Mucosa of rectum (tissue), 2 donors: Measurements from ENCODE around the gene ERLIN1.

Experiments used
- H3K27ac ChIP-seq, 2 donors: one replicate each; pipeline ENCODE4 v1.7.0; 2013; ENCODE audit warnings: inconsistent platforms in 2 of 2, low read depth in 2 of 2, low read length in 2 of 2
- H3K27me3 ChIP-seq, 2 donors: one replicate each; pipeline ENCODE4 v1.7.0; 2013; ENCODE audit warnings: low read length in 2 of 2; ENCODE audit not compliant: control insufficient read depth in 2 of 2, insufficient read depth in 2 of 2
- H3K36me3 ChIP-seq, 2 donors: one replicate each; pipeline ENCODE4 v1.7.0; 2013; ENCODE audit warnings: low read length in 2 of 2; ENCODE audit not compliant: control insufficient read depth in 2 of 2, insufficient read depth in 2 of 2
- H3K4me1 ChIP-seq, 2 donors: one replicate each; pipeline ENCODE4 v1.7.0; 2013; ENCODE audit warnings: low read length in 2 of 2, mild to moderate bottlenecking in 1 of 2; ENCODE audit not compliant: control insufficient read depth in 2 of 2, insufficient read depth in 2 of 2
- H3K4me3 ChIP-seq, 2 donors: one replicate each; pipeline ENCODE4 v1.7.0; 2013; ENCODE audit warnings: low read length in 2 of 2
- H3K9ac ChIP-seq, 2 donors: one replicate each; pipeline ENCODE4 v1.7.0; 2013; ENCODE audit warnings: low read length in 2 of 2, low read depth in 1 of 2, mild to moderate bottlenecking in 1 of 2
- H3K9me3 ChIP-seq, 2 donors: one replicate each; pipeline ENCODE4 v1.7.0; 2013; ENCODE audit warnings: low read length in 2 of 2; ENCODE audit not compliant: control insufficient read depth in 2 of 2
- donor health status: healthy.
- donor health status: Normal muscosa, but diverticular disease.

Gene ERLIN1

DNA sequence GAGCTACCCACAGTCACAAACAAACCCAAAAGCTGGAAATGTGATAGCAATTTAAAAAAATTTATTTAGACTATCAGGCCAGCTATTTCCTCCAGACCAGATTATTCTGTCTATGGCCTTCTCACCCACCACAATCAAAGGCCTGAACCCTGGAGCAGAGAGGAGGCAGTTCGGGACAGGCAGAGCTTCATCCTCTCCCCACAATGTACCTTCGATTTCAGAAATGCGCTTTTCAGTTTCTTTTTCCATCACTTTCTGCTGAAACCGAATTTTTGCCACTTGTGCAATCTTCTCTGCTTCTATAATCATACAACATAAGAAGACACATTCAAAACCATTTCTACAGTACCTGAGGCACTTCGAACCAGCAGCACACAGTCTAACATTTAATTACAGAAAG is 29.9 kb downstream of the ERLIN1 start:
- no peaks in the 10 kb centered on the region for H3K9me3 ChIP-seq
- H3K4me3 ChIP-seq = no peak overlapping the region
- peaks cover 65% of the 10 kb centered on the region in 2 donors for H3K36me3 ChIP-seq
- no peaks in the 10 kb centered on the region for H3K27me3 ChIP-seq
- no peaks in the 10 kb centered on the region for H3K4me1 ChIP-seq
- no peak overlapping the region for H3K9ac ChIP-seq
- H3K27ac ChIP-seq = no peak overlapping the region

DNA sequence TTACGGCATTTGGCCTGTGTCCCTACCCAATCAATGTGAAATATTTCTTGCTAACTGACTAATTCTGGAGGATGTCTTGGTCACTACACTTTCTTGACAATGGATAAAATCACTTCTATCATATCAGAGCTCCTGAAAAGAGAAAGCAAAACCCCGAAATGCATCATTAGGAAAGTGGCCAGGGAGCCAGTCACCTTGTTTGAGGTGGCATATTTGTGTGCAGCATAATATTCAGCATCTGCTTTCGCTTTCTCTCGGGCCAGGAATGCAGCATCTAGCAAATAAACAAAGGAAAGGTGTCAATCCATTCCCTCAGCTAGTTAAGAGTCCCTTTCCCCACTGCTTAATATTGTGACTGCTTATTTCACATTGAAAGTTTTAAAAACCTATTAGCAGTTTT is 31.2 kb downstream of the ERLIN1 start:
- H3K27ac ChIP-seq = no peak overlapping the region
- H3K4me1 ChIP-seq = no peaks in the 10 kb centered on the region
- H3K4me3 ChIP-seq = no peak overlapping the region
- H3K27me3 ChIP-seq = no peaks in the 10 kb centered on the region
- peaks cover 69 to 72% of the 10 kb centered on the region in 2 donors for H3K36me3 ChIP-seq
- no peaks in the 10 kb centered on the region for H3K9me3 ChIP-seq
- H3K9ac ChIP-seq = no peak overlapping the region

DNA sequence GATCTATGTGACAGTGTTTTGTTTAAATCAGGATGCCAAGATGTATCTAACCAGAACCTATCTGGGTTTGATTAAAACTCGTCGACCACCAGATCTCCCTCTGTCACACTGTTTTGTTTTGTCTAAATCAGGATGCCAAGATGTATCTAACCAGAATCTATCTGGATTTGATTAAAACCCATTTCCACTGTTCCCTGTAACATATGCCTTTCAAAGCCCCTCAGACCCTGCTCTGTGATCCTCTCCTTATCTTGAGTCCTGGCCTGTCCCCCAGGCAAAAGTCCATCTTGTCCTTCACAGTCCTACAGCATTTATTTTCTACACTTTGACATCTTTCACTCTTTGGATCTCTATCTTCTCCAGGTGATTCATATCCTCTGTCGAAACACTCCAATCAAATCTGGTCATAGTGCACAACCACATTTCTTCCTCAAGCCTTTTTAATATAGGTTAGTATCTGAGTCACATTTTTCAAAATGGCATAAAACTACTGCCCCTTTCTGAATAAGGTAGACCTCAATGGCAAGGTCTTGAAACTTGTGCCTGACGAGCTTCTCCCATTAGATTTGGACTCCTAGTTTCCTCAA is 32.5 kb downstream of the ERLIN1 start:
- H3K4me3 ChIP-seq = no peak overlapping the region
- H3K27me3 ChIP-seq = no peaks in the 10 kb centered on the region
- H3K9ac ChIP-seq = no peak overlapping the region
- peaks cover 66 to 72% of the 10 kb centered on the region in 2 donors for H3K36me3 ChIP-seq
- H3K27ac ChIP-seq = no peak overlapping the region
- H3K4me1 ChIP-seq = no peaks in the 10 kb centered on the region
- no peaks in the 10 kb centered on the region for H3K9me3 ChIP-seq

DNA sequence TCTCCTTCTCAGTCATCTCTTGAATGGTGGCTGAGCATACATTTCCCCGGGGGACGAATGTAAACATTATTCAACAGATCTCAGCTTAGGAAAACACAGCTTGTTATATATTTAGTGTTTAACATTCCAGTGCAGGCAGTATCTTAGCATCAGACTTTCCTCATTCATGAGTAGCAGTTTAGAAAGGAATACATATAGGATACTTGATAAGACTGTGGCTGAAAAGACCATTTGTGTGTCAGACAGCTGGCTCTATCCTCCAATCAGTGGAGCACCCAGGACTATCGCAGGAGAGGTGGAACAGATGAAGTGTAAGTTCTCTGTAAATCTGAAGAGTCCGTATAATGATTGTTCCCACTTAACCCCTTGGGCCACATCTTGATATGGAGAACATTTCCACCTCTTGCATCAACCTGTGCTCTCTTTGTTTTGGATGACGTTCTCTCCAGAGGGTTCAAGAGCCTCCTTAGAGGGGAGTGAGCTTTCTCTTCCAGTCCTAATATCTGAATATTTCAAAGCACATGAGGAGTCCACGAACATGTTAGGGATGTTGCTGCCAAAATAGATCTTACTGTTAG is 34.0 kb downstream of the ERLIN1 start:
- Histone ChIP-seq H3K4me3 (no peak overlapping the region), H3K9ac (no peak overlapping the region), H3K9me3 (no peaks in the 10 kb centered on the region), H3K4me1 (no peaks in the 10 kb centered on the region), H3K36me3 (peaks cover 54 to 61% of the 10 kb centered on the region in 2 donors), H3K27ac (no peak overlapping the region), H3K27me3 (no peaks in the 10 kb centered on the region)

DNA sequence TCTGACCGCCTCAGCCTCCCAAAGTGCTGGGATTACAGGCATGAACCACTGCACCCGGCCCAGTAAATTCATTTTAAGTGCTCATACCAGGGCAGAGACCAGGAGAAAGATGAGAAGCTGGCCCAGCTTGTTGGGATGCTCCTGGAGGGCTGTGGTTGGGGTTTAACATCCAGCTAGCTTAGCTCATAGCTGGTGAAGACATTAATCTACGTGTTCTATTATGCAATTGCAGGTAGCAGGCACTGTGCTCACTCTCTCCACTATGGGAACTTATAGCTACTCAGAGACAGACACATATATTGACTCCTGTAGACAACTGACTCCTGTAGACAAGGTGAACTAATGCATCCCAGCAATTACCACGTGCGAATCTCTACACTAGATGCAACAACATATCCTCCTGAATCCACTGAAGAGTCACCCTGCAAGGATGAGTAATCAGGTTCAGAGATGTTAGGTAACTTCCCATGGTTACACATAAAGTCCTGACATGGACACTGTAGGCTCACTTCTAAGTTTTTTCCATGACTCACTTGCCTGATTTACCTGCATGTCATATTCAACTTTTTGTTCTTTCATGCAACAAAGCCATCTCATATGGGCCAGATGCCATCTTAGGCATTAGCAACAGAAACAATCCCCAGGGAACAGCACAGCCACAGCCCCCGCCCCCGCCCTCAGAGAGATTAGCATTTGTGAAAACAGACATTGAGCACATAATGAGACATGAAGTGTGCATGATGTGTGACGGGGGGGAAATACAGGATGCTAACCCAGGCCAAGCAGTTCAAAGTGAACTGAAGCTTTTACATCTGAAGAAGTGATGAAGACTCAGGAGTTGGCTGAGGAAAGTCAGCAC is 37.2 kb downstream of the ERLIN1 start:
- no peaks in the 10 kb centered on the region for H3K27me3 ChIP-seq
- H3K4me1 ChIP-seq = no peaks in the 10 kb centered on the region
- no peak overlapping the region for H3K27ac ChIP-seq
- no peak overlapping the region for H3K4me3 ChIP-seq
- no peaks in the 10 kb centered on the region for H3K9me3 ChIP-seq
- H3K9ac ChIP-seq = no peak overlapping the region
- peaks cover 31 to 34% of the 10 kb centered on the region in 2 donors for H3K36me3 ChIP-seq

DNA sequence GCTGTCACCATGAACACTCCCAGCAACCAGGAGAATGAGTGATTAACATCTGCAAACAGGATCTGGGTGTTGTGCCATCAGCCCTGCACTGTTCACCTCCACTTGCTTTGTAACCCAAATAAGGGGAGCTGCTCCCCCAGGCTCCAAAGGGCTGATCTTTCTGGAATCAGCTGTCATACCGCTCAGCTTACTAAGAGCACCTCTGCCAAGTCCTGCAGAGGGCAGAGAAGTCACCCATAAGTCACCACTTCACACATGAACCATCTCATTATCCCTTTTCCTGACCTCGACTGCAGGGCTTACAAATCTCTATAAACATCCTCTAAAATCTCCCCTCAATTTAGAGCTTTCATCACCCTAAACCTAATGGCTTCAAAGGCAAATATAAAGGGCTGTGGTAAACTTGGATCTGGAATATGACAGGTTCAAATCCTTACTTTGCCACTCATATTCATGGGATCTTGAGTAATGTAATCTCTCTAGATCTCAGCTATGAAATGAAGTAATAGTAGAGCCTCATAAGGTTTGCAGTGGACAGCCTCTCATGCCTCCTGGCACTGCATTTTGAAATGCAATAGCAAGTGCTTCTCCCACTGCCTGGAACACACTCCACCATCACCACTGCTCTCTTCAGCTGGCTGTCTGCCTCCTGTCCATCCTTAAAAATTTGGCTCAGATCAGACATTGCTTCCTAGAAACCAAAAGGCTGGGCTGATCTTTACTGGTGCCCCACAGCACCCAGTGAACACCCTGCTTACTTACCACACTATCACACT is 38.8 kb downstream of the ERLIN1 start:
- Histone ChIP-seq H3K27me3 (no peaks in the 10 kb centered on the region), H3K36me3 (peaks cover 17 to 20% of the 10 kb centered on the region in 2 donors), H3K27ac (no peak overlapping the region), H3K9me3 (no peaks in the 10 kb centered on the region), H3K4me3 (no peak overlapping the region), H3K4me1 (no peaks in the 10 kb centered on the region), H3K9ac (no peak overlapping the region)

DNA sequence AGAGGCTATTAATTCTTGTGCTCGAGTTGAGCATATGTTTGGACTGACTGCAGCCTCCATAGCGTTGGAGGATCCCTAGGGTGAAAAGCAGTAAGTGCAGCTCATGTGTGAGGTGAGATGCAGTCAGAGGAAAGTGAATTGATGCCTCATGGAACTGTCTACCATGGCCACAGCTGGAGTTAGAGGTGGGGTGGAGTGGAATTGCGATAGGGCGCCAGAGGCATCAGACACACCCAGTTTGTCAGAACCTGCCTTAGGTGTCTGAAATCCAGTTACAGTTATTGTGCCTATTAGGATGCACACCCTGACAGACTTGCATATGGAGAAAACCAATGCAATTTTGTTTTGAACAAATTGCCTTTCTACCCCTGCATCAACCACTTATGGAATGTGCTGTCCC is 39.4 kb downstream of the ERLIN1 start:
- no peaks in the 10 kb centered on the region for H3K27me3 ChIP-seq
- no peak overlapping the region for H3K4me3 ChIP-seq
- no peak overlapping the region for H3K9ac ChIP-seq

DNA sequence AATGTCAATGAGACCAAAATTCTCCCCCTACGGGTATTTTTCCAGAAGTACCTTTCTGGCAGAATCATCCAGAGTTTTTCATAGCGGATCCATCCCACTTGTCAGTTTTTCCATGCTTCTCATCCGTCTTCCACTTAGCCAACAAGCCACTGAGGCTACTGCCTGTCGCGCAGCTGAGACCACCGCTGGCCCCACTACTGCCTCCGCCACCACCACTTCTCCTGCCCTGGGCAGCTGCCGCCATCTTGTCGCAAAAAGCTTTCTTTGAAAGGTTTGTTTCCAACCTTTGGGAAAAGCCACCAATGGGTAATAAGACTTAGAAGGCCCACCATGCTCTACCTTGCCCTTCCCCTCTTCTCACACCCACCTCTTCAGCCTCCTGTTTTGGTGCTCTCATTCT is 42.1 kb downstream of the ERLIN1 start:
- no peak overlapping the region for H3K27ac ChIP-seq
- H3K4me3 ChIP-seq = no peak overlapping the region
- H3K36me3 ChIP-seq = no peaks in the 10 kb centered on the region
- H3K9me3 ChIP-seq = no peaks in the 10 kb centered on the region
- H3K9ac ChIP-seq = no peak overlapping the region
- no peaks in the 10 kb centered on the region for H3K4me1 ChIP-seq
- peaks cover 0 to 5% of the 10 kb centered on the region in 2 donors for H3K27me3 ChIP-seq

More for the DNA sequence above, 39.4 kb downstream of the ERLIN1 start:
- Histone ChIP-seq H3K4me1 (no peaks in the 10 kb centered on the region), H3K27ac (no peak overlapping the region), H3K9me3 (no peaks in the 10 kb centered on the region), H3K36me3 (peaks cover 10 to 14% of the 10 kb centered on the region in 2 donors)

DNA sequence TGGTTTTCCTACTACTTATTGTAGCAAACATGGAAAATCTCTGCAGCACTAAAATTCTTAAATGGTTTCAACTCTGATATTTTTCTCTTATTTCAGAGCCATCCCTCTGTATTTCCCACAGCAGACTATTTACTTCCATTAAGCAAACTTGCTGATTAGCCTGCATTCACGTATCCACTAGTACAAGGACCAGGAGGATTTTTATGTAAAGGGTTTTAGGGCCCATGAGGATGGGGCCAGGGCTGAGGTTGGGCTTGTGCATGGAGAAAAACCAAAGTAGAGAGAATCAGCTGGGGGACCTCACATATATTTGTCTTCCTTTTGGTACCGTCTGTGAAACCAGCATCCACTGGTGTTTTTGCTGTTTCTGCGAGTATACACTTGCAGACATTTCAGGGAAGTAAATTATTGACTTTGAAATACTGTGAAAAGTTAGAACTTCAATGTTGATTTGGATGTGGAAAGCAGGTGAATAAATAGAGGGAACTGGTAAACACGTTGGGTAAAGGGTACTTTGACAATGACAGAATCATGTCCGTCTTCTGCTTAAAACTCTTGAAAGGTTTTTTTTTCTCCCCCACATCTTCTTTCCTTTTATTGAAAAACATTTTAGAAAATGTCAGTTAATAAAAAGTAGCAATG is 44.3 kb downstream of the ERLIN1 start:
- Histone ChIP-seq H3K4me3 (no peak overlapping the region), H3K9ac (no peak overlapping the region), H3K9me3 (no peaks in the 10 kb centered on the region), H3K4me1 (no peaks in the 10 kb centered on the region), H3K27me3 (peaks cover 0 to 5% of the 10 kb centered on the region in 2 donors), H3K27ac (no peak overlapping the region), H3K36me3 (no peaks in the 10 kb centered on the region)
